Left ventricle myocardium inferior (tissue), 1 donor: ENCODE data around the gene GPR42. TPM values are rescaled to one million over a fixed set of nuclear protein-coding genes. Genes with fewer than 3 reads are reported as not detected.
"Not testable (repeated sequence)": the region's sequence is repeated elsewhere in the genome, so short reads cannot be mapped to it uniquely, and the experiment has no call there.

ENCODE experiments used
- DNase-seq: peaks from one replicate; pipeline ENCODE4 v3.0.0-alpha.2; 2020
- H3K27ac ChIP-seq: fragments of 200-600 bp; replicated peaks from 2 replicates; pipeline ENCODE4 v1.8.0; 2021
- H3K27me3 ChIP-seq: fragments of 200-600 bp; 2 replicates; pipeline ENCODE4 v1.8.0; 2021; ENCODE audit warnings: low read depth
- H3K36me3 ChIP-seq: fragments of 200-600 bp; 2 replicates; pipeline ENCODE4 v1.8.0; 2021
- H3K4me1 ChIP-seq: fragments of 200-600 bp; 2 replicates; pipeline ENCODE4 v1.8.0; 2021
- H3K4me3 ChIP-seq: fragments of 200-600 bp; 2 replicates; pipeline ENCODE4 v1.8.0; 2021; ENCODE audit warnings: mild to moderate bottlenecking, moderate library complexity
- H3K9me3 ChIP-seq: fragments of 200-600 bp; replicated peaks from 2 replicates; pipeline ENCODE4 v1.8.0; 2021
- CTCF ChIP-seq: fragments of 200-600 bp; IDR thresholded peaks from 2 replicates; pipeline ENCODE4 v1.8.0; 2021; ENCODE audit warnings: antibody characterized with exemption, mild to moderate bottlenecking, borderline replicate concordance
- intact Hi-C: fragments of 100-400 bp; cut with micrococcal nuclease; formaldehyde crosslinking; loops from one replicate; pipeline ENCODE4 v1.11.0; 2022
- total RNA-seq: library from RNA; stranded (reverse); fragmentation: NEBNext Ultra II Directional; extraction: Animal tissue kit (Norgen Biotek cat#: 25700); gene quantifications from one replicate; pipeline ENCODE4 v1.2.1, GENCODE V29; 2021
- donor health status: DM: no; HTN: yes; CAD: no; lungs with severe emphysema.

The GPR42 gene
- total RNA-seq, 1 donor from 2014 or later: not detected

GRCh38 chr19:35357867-35358573, 12.8 kb upstream of the GPR42 start, which contains the start of gene FFAR3:
FFAR3 (plus strand) TSS chr19:35358460; CDS start chr19:35358891, 431 bp downstream.
- TF ChIP-seq CTCF: no peak
- peak; percentile 38 for DNase-seq
- H3K27me3 ChIP-seq: peaks cover 52% of the 10 kb centered on the region
- H3K4me3 ChIP-seq: no peak within 1 kb of the TSS
- intact Hi-C loops: loop anchor here (10.0 kb wide), 2 partner anchors 107 to 137 kb away; partner anchors contain the start of gene KRTDAP
- H3K4me1 ChIP-seq: peaks cover 8% of the 10 kb centered on the region
- H3K36me3 ChIP-seq: no peaks in the 10 kb centered on the region
- H3K27ac ChIP-seq: no peak within 1 kb of the TSS
- H3K9me3 ChIP-seq: no peaks in the 10 kb centered on the region

GRCh38 chr19:35358834-35359233, 12.0 kb upstream of the GPR42 start:
- not testable (repeated sequence) for H3K27ac ChIP-seq, H3K36me3 ChIP-seq, H3K4me3 ChIP-seq, H3K4me1 ChIP-seq, DNase-seq, H3K9me3 ChIP-seq
- intact Hi-C loops: loop anchor here (10.0 kb wide), 2 partner anchors 106 to 136 kb away; partner anchors contain the start of gene KRTDAP
- peaks cover 48% of the 10 kb centered on the region for H3K27me3 ChIP-seq

- H3K4me3 ChIP-seq, H3K27ac ChIP-seq, DNase-seq, H3K4me1 ChIP-seq, H3K36me3 ChIP-seq, H3K9me3 ChIP-seq: not testable (repeated sequence)
- peaks cover 48% of the 10 kb centered on the region for H3K27me3 ChIP-seq
- intact Hi-C loops: loop anchor here (10.0 kb wide), 2 partner anchors 105 to 135 kb away; partner anchors contain the start of gene KRTDAP
Measured at GRCh38 chr19:35359395-35359794, 11.5 kb upstream of the GPR42 start.

DNA sequence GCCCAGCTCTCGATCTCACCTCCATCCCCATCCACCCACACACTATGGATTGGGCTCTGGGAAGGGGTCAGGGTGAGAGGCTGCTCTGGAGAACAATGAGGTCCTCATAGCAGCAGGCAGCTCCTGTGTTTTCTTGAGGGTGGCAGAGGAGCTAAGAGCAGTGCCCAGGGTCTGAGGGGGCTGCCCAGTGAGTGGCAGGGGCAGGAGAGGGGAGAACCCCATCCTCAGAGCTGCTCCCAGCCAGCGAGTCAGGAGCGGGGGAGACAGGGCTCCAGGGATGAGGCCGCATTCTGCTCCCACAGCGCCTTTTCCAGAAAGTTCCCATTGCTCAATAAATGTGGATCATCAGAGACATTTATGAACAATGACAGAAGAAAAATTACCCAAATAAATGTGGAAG, 10.8 kb upstream of the GPR42 start:
- H3K27ac ChIP-seq, H3K4me1 ChIP-seq, H3K9me3 ChIP-seq, H3K36me3 ChIP-seq, H3K4me3 ChIP-seq, DNase-seq, intact Hi-C loops: not testable (repeated sequence)
- H3K27me3 ChIP-seq: peaks cover 46% of the 10 kb centered on the region

DNA sequence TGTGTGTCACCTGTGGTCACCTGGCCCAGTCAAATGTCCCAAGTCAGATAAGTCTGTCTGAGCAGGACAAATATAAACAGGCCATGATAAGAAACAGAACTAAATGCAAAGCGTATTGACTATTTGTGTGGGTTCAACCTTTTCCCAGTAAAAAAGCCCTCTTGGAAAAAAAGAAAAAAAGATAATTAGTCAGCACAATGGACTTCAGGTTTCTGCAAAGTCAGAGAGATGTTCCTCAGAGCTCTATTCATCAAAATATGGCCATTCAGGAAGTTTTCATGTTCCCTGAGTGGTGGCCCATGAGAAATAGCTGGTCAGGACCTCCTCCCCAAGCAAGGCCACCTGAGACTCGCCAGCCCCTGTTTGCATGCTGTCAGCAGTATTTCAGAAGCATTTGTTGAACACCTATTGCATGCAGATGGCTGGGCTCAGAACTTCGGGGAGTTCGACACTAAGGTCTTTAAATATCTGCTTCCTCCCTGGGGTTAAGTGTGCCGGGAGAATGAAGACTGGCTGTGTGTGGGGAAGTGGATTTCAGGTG, 9.9 kb upstream of the GPR42 start:
- no peak for DNase-seq
- peaks cover 47% of the 10 kb centered on the region for H3K27me3 ChIP-seq
- no peaks in the 10 kb centered on the region for H3K9me3 ChIP-seq
- TF ChIP-seq CTCF: no peak
- intact Hi-C loops: no loop called here
- no peaks in the 10 kb centered on the region for H3K36me3 ChIP-seq
- H3K4me3 ChIP-seq: no peak overlapping the region
- H3K4me1 ChIP-seq: peaks cover 8% of the 10 kb centered on the region
- no peak overlapping the region for H3K27ac ChIP-seq

DNA sequence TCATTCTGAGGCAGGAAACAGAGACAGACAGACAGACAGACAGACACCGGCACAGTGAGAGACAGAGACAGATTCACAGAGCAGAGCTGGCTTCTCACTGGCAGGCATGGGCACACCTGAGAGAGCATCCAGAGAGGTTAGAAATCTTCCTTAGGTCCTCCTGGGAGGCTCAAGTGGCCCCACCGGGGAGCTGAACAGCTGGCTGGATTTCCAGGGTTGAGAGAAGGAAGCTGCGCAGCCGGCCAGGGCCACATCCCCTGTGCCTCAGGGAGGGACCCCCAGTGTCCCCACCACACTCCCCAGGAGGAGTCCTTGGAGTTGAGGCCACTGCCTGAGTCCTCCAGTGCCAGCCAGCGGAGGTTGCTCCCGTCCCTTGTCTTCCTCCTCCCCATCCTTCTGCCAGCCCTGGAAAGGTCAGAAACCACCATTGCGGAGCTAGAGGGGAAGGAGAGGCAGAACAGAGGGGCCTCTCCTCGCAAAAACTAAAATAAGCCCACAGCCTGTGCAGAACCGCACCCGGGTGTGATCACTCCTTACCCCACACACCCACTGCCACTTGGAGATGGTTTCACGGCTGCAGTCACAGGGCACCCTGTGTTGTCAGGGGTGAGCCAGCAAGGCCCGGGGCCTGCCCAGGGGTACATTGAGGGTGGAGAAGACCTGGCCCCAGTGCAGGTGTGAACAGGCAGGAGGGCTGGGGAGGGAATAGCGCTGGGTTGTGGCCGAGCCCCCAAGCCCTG, 8.4 kb upstream of the GPR42 start:
- no peak for TF ChIP-seq CTCF
- Histone ChIP-seq H3K27me3 (peaks cover 52% of the 10 kb centered on the region), H3K27ac (no peak overlapping the region), H3K4me3 (no peak overlapping the region), H3K36me3 (no peaks in the 10 kb centered on the region), H3K4me1 (peaks cover 8% of the 10 kb centered on the region), H3K9me3 (no peaks in the 10 kb centered on the region)
- no peak for DNase-seq
- intact Hi-C loops: no loop called here
